G401.6 (cell line): Measurements from ENCODE around the gene CNGB1.
"Not testable (repeated sequence)": the region's sequence is repeated elsewhere in the genome, so short reads cannot be mapped to it uniquely, and the experiment has no call there.

Experiments used
- FAIRE-seq: peaks from 2 replicates; lab custom pipeline; 2012; peaks lifted over from hg19 to GRCh38; lab: Jason Lieb, UNC

The CNGB1 gene

GRCh38 chr16:57901480-57902069 is 69.4 kb downstream of the CNGB1 start:
- FAIRE-seq, result no peak

GRCh38 chr16:57900796-57901479 is 70.0 kb downstream of the CNGB1 start:
- no peak for FAIRE-seq

GRCh38 chr16:57899771-57900661 is 70.9 kb downstream of the CNGB1 start:
- FAIRE-seq, result peak; percentile 55

GRCh38 chr16:57898961-57899360 is 72.0 kb downstream of the CNGB1 start:
- FAIRE-seq, result no peak

GRCh38 chr16:57897996-57898395 is 72.9 kb downstream of the CNGB1 start:
- no peak for FAIRE-seq

- no peak for FAIRE-seq
Measured at GRCh38 chr16:57897053-57897784, 73.7 kb downstream of the CNGB1 start.

- not testable (repeated sequence) for FAIRE-seq
Measured at GRCh38 chr16:57895081-57895547, 75.8 kb downstream of the CNGB1 start.

GRCh38 chr16:57894390-57895080 is 76.4 kb downstream of the CNGB1 start:
- no peak for FAIRE-seq

- FAIRE-seq, result no peak
Measured at GRCh38 chr16:57893559-57894389, 77.2 kb downstream of the CNGB1 start.

GRCh38 chr16:57893217-57893558 is 77.7 kb downstream of the CNGB1 start:
- no peak for FAIRE-seq

- no peak for FAIRE-seq
Measured at GRCh38 chr16:57892447-57893096, 78.4 kb downstream of the CNGB1 start.

GRCh38 chr16:57892041-57892440 is 78.9 kb downstream of the CNGB1 start:
- FAIRE-seq, result no peak

- FAIRE-seq, result no peak
Measured at GRCh38 chr16:57890752-57891111, 80.2 kb downstream of the CNGB1 start.

- FAIRE-seq, result no peak
Measured at GRCh38 chr16:57889960-57890751, 80.8 kb downstream of the CNGB1 start.

GRCh38 chr16:57889522-57889921 is 81.4 kb downstream of the CNGB1 start:
- no peak for FAIRE-seq

GRCh38 chr16:57889111-57889510 is 81.8 kb downstream of the CNGB1 start:
- FAIRE-seq, result no peak

- FAIRE-seq, result no peak
Measured at GRCh38 chr16:57888128-57888527, 82.8 kb downstream of the CNGB1 start.

- no peak for FAIRE-seq
Measured at GRCh38 chr16:57887711-57888110, 83.2 kb downstream of the CNGB1 start.

GRCh38 chr16:57886427-57886826 is 84.5 kb downstream of the CNGB1 start:
- FAIRE-seq, result no peak
